Astrocyte (in vitro differentiated cells and primary cell): ENCODE measurements around the gene PFKL. TPM values are rescaled to one million over a fixed set of nuclear protein-coding genes. Genes with fewer than 3 reads are reported as not detected.

Experiments
- DNase-seq: peaks from one replicate; pipeline ENCODE4 v3.0.0-alpha.2; 2010; ENCODE audit warnings: low read depth
- FAIRE-seq: peaks from 2 replicates; lab custom pipeline; 2011; peaks lifted over from hg19 to GRCh38; lab: Jason Lieb, UNC
- H2AFZ ChIP-seq: 2 replicates; pipeline ENCODE4 v1.6.0; 2012; ENCODE audit warnings: low read depth, low read length, inconsistent platforms
- H3K27ac ChIP-seq: 2 replicates; pipeline ENCODE4 v1.5.1; 2011; ENCODE audit warnings: low read depth, low read length, inconsistent platforms
- H3K27me3 ChIP-seq: 2 replicates; pipeline ENCODE4 v1.6.0; 2011; ENCODE audit warnings: low read length, inconsistent platforms; ENCODE audit not compliant: insufficient read depth
- H3K36me3 ChIP-seq: 2 replicates; pipeline ENCODE4 v1.5.1; 2011; ENCODE audit warnings: low read length, inconsistent platforms; ENCODE audit not compliant: insufficient read depth
- H3K4me1 ChIP-seq: 2 replicates; pipeline ENCODE4 v1.5.1; 2011; ENCODE audit warnings: low read length, inconsistent platforms; ENCODE audit not compliant: insufficient read depth
- H3K4me2 ChIP-seq: 2 replicates; pipeline ENCODE4 v1.6.0; 2012; ENCODE audit warnings: low read length, inconsistent platforms
- H3K4me3 ChIP-seq: 2 replicates; pipeline ENCODE4 v1.5.1; 2011; ENCODE audit warnings: low read depth, mild to moderate bottlenecking, low read length, inconsistent platforms; ENCODE audit not compliant: insufficient read depth
- H3K79me2 ChIP-seq: 2 replicates; pipeline ENCODE4 v1.6.0; 2012; ENCODE audit warnings: mild to moderate bottlenecking, low read length, inconsistent platforms; ENCODE audit not compliant: insufficient read depth
- H3K9ac ChIP-seq: 2 replicates; pipeline ENCODE4 v1.6.0; 2012; ENCODE audit warnings: mild to moderate bottlenecking, low read length, inconsistent platforms
- H3K9me3 ChIP-seq: 2 replicates; pipeline ENCODE4 v1.5.1; 2012; ENCODE audit warnings: low read depth, mild to moderate bottlenecking, low read length, inconsistent platforms; ENCODE audit not compliant: insufficient read depth
- H4K20me1 ChIP-seq: 2 replicates; pipeline ENCODE4 v1.6.0; 2012; ENCODE audit warnings: low read length, inconsistent platforms; ENCODE audit not compliant: insufficient read depth
- H3K27ac Mint-ChIP-seq: one replicate; pipeline ENCODE4 v1.8.0; 2021; ENCODE audit warnings: mild to moderate bottlenecking, mixed read lengths; ENCODE audit not compliant: unreplicated experiment
- H3K27me3 Mint-ChIP-seq: one replicate; pipeline ENCODE4 v1.8.0; 2021; ENCODE audit warnings: low read depth, mixed read lengths; ENCODE audit not compliant: unreplicated experiment
- H3K36me3 Mint-ChIP-seq: one replicate; pipeline ENCODE4 v1.8.0; 2021; ENCODE audit warnings: low read depth, mixed read lengths; ENCODE audit not compliant: unreplicated experiment
- H3K4me1 Mint-ChIP-seq: one replicate; pipeline ENCODE4 v1.8.0; 2021; ENCODE audit warnings: low read depth, mixed read lengths; ENCODE audit not compliant: unreplicated experiment
- H3K4me3 Mint-ChIP-seq: one replicate; pipeline ENCODE4 v1.8.0; 2021; ENCODE audit warnings: mild to moderate bottlenecking, moderate library complexity, mixed read lengths; ENCODE audit not compliant: unreplicated experiment
- H3K9me3 Mint-ChIP-seq: one replicate; pipeline ENCODE4 v1.8.0; 2021; ENCODE audit warnings: mild to moderate bottlenecking, mixed read lengths; ENCODE audit not compliant: unreplicated experiment
- EZH2 ChIP-seq: IDR thresholded peaks from 2 replicates; pipeline ENCODE4 v1.6.1; 2012; ENCODE audit warnings: mild to moderate bottlenecking, low read length, inconsistent platforms; ENCODE audit not compliant: insufficient read depth
- total RNA-seq: library from RNA; stranded (reverse); gene quantifications from 2 replicates; pipeline ENCODE4 v1.2.1, GENCODE V29; 2021
- TF ChIP-seq, protein P1 (sequence below): IDR thresholded peaks from 2 replicates; pipeline ENCODE4 v1.5.1; 2011; ENCODE audit warnings: low read depth, mild to moderate bottlenecking, inconsistent platforms, low read length, moderate library complexity; ENCODE audit not compliant: insufficient read depth

Gene PFKL
- total RNA-seq, 1 donor from 2014 or later = 109 TPM

DNA sequence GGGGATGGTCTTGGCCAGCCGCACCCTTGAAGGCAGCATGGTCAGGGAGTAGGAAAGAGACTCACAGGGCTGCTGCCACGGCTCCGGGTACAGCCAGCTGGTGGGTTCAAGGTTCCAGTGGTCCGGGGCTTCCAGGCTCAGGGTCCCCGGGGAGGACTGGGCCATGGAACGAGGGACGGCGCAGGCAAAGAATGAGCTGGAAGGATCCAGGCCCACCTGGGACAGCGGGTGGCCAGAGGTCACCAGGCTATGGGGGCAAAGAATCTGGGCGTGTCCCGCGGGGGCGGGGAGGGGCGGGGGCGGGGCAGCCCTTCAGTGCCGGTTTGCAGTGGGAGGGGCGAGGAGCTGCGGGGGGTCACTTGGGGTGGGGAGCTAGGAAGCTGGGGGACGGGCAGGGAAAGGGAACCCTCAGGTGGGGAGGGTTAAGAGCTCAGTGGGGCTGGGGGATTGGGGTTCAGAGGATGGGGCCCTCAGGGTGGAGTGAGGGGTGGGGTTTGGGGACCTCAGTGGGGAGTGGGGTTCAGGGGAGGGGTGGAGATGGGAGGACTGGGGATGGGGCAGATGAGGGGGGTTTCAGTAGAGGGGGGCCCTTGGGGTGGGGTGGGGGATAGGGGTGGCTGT is 38.1 kb upstream of the PFKL start, which contains the start of gene DNMT3L:
Gene DNMT3L, minus strand, starts transcription at position 223 of the 621 bp plus-strand sequence. CDS start 638 bp downstream, outside the sequence.
- no peak within 1 kb of the TSS for H3K9ac ChIP-seq
- Mint-ChIP-seq H3K4me1 (peaks cover 1% of the 10 kb centered on the region), H3K27ac (no peak within 1 kb of the TSS), H3K9me3 (peaks cover 3% of the 10 kb centered on the region), H3K4me3 (no peak within 1 kb of the TSS), H3K27me3 (peaks cover 29% of the 10 kb centered on the region), H3K36me3 (no peaks in the 10 kb centered on the region)
- TF ChIP-seq, protein P1, sequence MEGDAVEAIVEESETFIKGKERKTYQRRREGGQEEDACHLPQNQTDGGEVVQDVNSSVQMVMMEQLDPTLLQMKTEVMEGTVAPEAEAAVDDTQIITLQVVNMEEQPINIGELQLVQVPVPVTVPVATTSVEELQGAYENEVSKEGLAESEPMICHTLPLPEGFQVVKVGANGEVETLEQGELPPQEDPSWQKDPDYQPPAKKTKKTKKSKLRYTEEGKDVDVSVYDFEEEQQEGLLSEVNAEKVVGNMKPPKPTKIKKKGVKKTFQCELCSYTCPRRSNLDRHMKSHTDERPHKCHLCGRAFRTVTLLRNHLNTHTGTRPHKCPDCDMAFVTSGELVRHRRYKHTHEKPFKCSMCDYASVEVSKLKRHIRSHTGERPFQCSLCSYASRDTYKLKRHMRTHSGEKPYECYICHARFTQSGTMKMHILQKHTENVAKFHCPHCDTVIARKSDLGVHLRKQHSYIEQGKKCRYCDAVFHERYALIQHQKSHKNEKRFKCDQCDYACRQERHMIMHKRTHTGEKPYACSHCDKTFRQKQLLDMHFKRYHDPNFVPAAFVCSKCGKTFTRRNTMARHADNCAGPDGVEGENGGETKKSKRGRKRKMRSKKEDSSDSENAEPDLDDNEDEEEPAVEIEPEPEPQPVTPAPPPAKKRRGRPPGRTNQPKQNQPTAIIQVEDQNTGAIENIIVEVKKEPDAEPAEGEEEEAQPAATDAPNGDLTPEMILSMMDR = no peak
- TF ChIP-seq EZH2 = no peak
- no peak within 1 kb of the TSS for H2AFZ ChIP-seq
- no peak within 1 kb of the TSS for H3K27ac ChIP-seq
- H3K4me3 ChIP-seq = no peak within 1 kb of the TSS
- H3K4me1 ChIP-seq = no peaks in the 10 kb centered on the region
- no peak for DNase-seq
- H3K4me2 ChIP-seq = no peak within 1 kb of the TSS
- no peak for FAIRE-seq
- H3K27me3 ChIP-seq = peaks cover 5% of the 10 kb centered on the region
- H3K79me2 ChIP-seq = no peaks in the 10 kb centered on the region
- no peaks in the 10 kb centered on the region for H3K36me3 ChIP-seq
- no peaks in the 10 kb centered on the region for H3K9me3 ChIP-seq
- H4K20me1 ChIP-seq = no peaks in the 10 kb centered on the region

GRCh38 chr21:44262338-44263056 is 37.4 kb upstream of the PFKL start:
- Histone ChIP-seq H4K20me1 (no peaks in the 10 kb centered on the region), H3K9me3 (no peaks in the 10 kb centered on the region), H3K36me3 (no peaks in the 10 kb centered on the region), H3K79me2 (no peaks in the 10 kb centered on the region), H3K27me3 (peaks cover 5% of the 10 kb centered on the region), H3K9ac (no peak overlapping the region), H3K27ac (no peak overlapping the region), H3K4me3 (no peak overlapping the region), H3K4me1 (no peaks in the 10 kb centered on the region), H2AFZ (no peak overlapping the region), H3K4me2 (no peak overlapping the region)
- DNase-seq (no peak), FAIRE-seq (no peak)
- Mint-ChIP-seq H3K27me3 (peaks cover 31% of the 10 kb centered on the region), H3K36me3 (no peaks in the 10 kb centered on the region), H3K4me1 (peaks cover 1% of the 10 kb centered on the region), H3K4me3 (no peak overlapping the region), H3K9me3 (peaks cover 3% of the 10 kb centered on the region), H3K27ac (no peak overlapping the region)
- TF ChIP-seq EZH2 = no peak
- TF ChIP-seq, protein P1 = no peak
